HepG2 (cell line): ENCODE results near the gene GTF2H4. TPM values are rescaled to one million over a fixed set of nuclear protein-coding genes. Genes with fewer than 3 reads are reported as not detected.

Experiments
- ATF1 ChIP-seq: IDR thresholded peaks from 2 replicates; pipeline ENCODE4 v1.6.1; 2016; ENCODE audit warnings: mild to moderate bottlenecking, control low read depth
- BCL6 ChIP-seq: IDR thresholded peaks from 2 replicates; pipeline ENCODE4 v1.6.1; 2016; ENCODE audit warnings: missing genetic modification reagents, missing compliant biosample characterization
- CHD4 ChIP-seq: fragments of 200-600 bp; sonication (generic); IDR thresholded peaks from 2 replicates; pipeline ENCODE4 v1.7.0; 2017; ENCODE audit warnings: mild to moderate bottlenecking, low read length, borderline replicate concordance
- CREM ChIP-seq, 2 experiments: sonication (generic) in 1 of 2; formaldehyde crosslinking in 1 of 2; IDR thresholded peaks; 2 replicates each; pipeline versions ENCODE4 v1.4.0 to v1.6.1; 2016 to 2020; ENCODE audit warnings: antibody characterized with exemption in 1 of 2, mild to moderate bottlenecking in 1 of 2, missing genetic modification reagents in 1 of 2
- ERF ChIP-seq: IDR thresholded peaks from 2 replicates; pipeline ENCODE4 v1.6.1; 2018; ENCODE audit warnings: missing biosample characterization, missing genetic modification reagents
- HNRNPLL ChIP-seq: fragments of 200-400 bp; formaldehyde crosslinking; IDR thresholded peaks from 2 replicates; pipeline ENCODE4 v1.6.1; 2017; ENCODE audit warnings: mild to moderate bottlenecking, low read depth, low read length; ENCODE audit not compliant: poor library complexity, severe bottlenecking
- ISX ChIP-seq: sonication (generic); formaldehyde crosslinking; conservative IDR thresholded peaks from 2 replicates; pipeline ENCODE4 v1.5.0; 2020; ENCODE audit warnings: missing genetic modification reagents
- MTF2 ChIP-seq: sonication (generic); formaldehyde crosslinking; IDR thresholded peaks from 2 replicates; pipeline ENCODE4 v1.5.0; 2020; ENCODE audit warnings: missing genetic modification reagents, borderline replicate concordance
- PRDM15 ChIP-seq: sonication (generic); formaldehyde crosslinking; IDR thresholded peaks from 2 replicates; pipeline ENCODE4 v1.4.0; 2020; ENCODE audit warnings: missing genetic modification reagents
- SRF ChIP-seq: IDR thresholded peaks from 2 replicates; pipeline ENCODE4 v1.6.1; 2011; ENCODE audit warnings: mild to moderate bottlenecking, low read depth, low read length, moderate library complexity
- ZKSCAN1 ChIP-seq: fragments of 150-350 bp; IDR thresholded peaks from 2 replicates; pipeline ENCODE4 v1.6.1; 2014; ENCODE audit warnings: low read length
- ZKSCAN5 ChIP-seq: sonication (generic); formaldehyde crosslinking; IDR thresholded peaks from 2 replicates; pipeline ENCODE4 v1.5.1; 2020; ENCODE audit warnings: mild to moderate bottlenecking, missing genetic modification reagents
- ZNF101 ChIP-seq: sonication (generic); formaldehyde crosslinking; IDR thresholded peaks from 2 replicates; pipeline ENCODE4 v1.4.0; 2020; ENCODE audit warnings: mild to moderate bottlenecking, low read depth, missing genetic modification reagents, borderline replicate concordance
- ZNF264 ChIP-seq: sonication (generic); formaldehyde crosslinking; IDR thresholded peaks from 2 replicates; pipeline ENCODE4 v1.4.0; 2020; ENCODE audit warnings: missing genetic modification reagents
- ZNF296 ChIP-seq: sonication (generic); formaldehyde crosslinking; conservative IDR thresholded peaks from 2 replicates; pipeline ENCODE4 v1.5.0; 2020; ENCODE audit warnings: mild to moderate bottlenecking, missing genetic modification reagents
- ZNF33B ChIP-seq: sonication (generic); formaldehyde crosslinking; IDR thresholded peaks from 2 replicates; pipeline ENCODE4 v1.5.1; 2020; ENCODE audit warnings: mild to moderate bottlenecking, missing genetic modification reagents
- ZNF383 ChIP-seq: sonication (generic); formaldehyde crosslinking; IDR thresholded peaks from 2 replicates; pipeline ENCODE4 v1.4.0; 2020; ENCODE audit warnings: missing genetic modification reagents, mild to moderate bottlenecking, borderline replicate concordance
- ZNF432 ChIP-seq: sonication (generic); formaldehyde crosslinking; IDR thresholded peaks from 2 replicates; pipeline ENCODE4 v1.5.0; 2020; ENCODE audit warnings: missing genetic modification reagents, mild to moderate bottlenecking, borderline replicate concordance
- ZNF501 ChIP-seq: sonication (generic); formaldehyde crosslinking; IDR thresholded peaks from 2 replicates; pipeline ENCODE4 v1.5.1; 2020; ENCODE audit warnings: mild to moderate bottlenecking, moderate library complexity, missing genetic modification reagents
- ZNF512 ChIP-seq: sonication (generic); formaldehyde crosslinking; IDR thresholded peaks from 2 replicates; pipeline ENCODE4 v1.4.0; 2020; ENCODE audit warnings: mild to moderate bottlenecking, missing genetic modification reagents
- ZSCAN29 ChIP-seq: sonication (generic); formaldehyde crosslinking; conservative IDR thresholded peaks from 2 replicates; pipeline ENCODE4 v1.4.0; 2020; ENCODE audit warnings: mild to moderate bottlenecking, missing genetic modification reagents
- ZXDC ChIP-seq: sonication (generic); formaldehyde crosslinking; IDR thresholded peaks from 2 replicates; pipeline ENCODE4 v1.5.0; 2020; ENCODE audit warnings: mild to moderate bottlenecking, missing genetic modification reagents
- polyA plus RNA-seq, 8 experiments: library from polyadenylated mRNA; depleted of rRNA in 3 of 8; stranded (reverse) in 7 of 8; unstranded in 1 of 8; fragments of >200 nt; fragmentation: Illumina TruSeq in 4 of 8; extraction: Trizol in 4 of 8; gene quantifications; 2 replicates each; pipeline versions ENCODE4 v1.2.1 to v1.2.3, GENCODE V29; 2011 to 2016; ENCODE audit warnings: low read depth in 4 of 8, missing spikeins in 1 of 8, mixed read lengths in 1 of 8; ENCODE audit not compliant: insufficient read depth in 1 of 8
- total RNA-seq, 5 experiments: library from RNA; depleted of rRNA; stranded (reverse); fragments of >200 nt; fragmentation: Illumina TruSeq; extraction: Trizol; gene quantifications; 2 replicates each; pipeline ENCODE4 v1.2.3, GENCODE V29; 2016; ENCODE audit warnings: low read depth in 1 of 5

Gene GTF2H4
- total and polyA plus RNA-seq, 2 of the 13 experiments (the other 11 are each of a cell fraction or from before 2014, with no cell fraction given) = 15.9 to 49.3 TPM

GRCh38 chr6:30884521-30885480 lies 23.2 kb upstream of the GTF2H4 start (continued):
- TF ChIP-seq ZXDC (CRISPR knock-in tag) (peak; percentile 27; the same call in 1 of the 2 replicates), ZNF33B (peak; percentile 36; the same call in 1 of the 2 replicates), CREM (IDR thresholded peaks at IDR 0.05) (no peak), CREM (CRISPR knock-in tag; IDR thresholded peaks at IDR 0.05) (no peak), ZNF264 (CRISPR knock-in tag) (no peak), CHD4 (no peak), ZNF296 (CRISPR knock-in tag) (0 out of 2 replicates have a peak, but pooled peaks have one; percentile 45), HNRNPLL (peak; percentile 6), ZSCAN29 (CRISPR knock-in tag) (peak; percentile 83), SRF (no peak), BCL6 (CRISPR knock-in tag) (no peak), ERF (CRISPR knock-in tag) (no peak), ZNF432 (CRISPR knock-in tag) (no peak), ATF1 (CRISPR knock-in tag) (no peak), MTF2 (CRISPR knock-in tag) (peak; percentile 25; the same call in 1 of the 2 replicates), ZKSCAN5 (CRISPR knock-in tag) (no peak), PRDM15 (CRISPR knock-in tag) (no peak), ZKSCAN1 (no peak), ZNF501 (CRISPR knock-in tag) (peak; percentile 72), ZNF101 (no peak), ZNF512 (no peak), ZNF383 (CRISPR knock-in tag) (no peak), ISX (CRISPR knock-in tag) (no peak)
